ELF-1 (cell line): Measurements from ENCODE around the gene SEC14L6.
"Not testable (repeated sequence)": the region's sequence is repeated elsewhere in the genome, so short reads cannot be mapped to it uniquely, and the experiment has no call there.

Experiments used
- DNase-seq: peaks from one replicate; pipeline ENCODE4 v3.0.0-alpha.2; 2016; ENCODE audit warnings: low read depth, low spot score

SEC14L6 gene

DNA sequence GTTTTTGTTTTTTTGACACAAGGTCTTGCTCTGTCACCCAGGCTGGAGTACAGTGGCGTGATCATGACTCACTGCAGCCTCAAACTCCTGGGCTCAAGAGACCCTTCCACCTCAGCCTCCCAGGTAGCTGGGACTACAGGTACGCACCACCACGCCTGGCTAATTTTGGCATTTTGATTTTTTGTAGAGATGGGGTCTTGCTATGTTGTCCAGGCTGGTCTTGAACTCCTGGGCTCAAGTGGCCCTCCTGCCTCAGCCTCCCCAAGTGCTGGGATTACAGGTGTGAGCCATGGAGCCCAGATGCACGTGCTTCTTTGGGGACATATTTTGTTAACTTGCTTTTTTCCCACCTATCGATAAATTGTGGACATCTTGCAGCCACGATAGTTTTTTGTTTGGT is 20.7 kb upstream of the SEC14L6 start:
- not testable (repeated sequence) for DNase-seq

DNA sequence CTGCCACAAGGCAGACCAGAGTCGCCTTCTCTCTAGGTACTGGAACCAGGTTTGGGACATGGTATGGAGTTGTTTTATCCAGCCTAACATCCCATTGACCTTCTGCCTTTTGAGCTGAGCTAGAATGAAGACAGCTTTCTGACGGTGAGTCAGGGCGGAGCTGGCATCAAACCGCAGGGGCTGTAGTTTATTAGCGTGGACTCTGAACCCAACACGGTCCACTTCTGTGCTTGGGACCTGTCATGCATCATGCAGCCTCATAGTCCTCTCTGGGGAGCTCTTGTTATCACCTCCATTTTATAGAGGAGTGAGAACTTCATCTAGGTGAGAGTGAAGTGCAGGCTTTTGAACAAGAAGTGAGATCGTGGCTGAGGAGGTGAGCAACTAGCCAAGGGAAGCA is 19.6 kb upstream of the SEC14L6 start:
- no peak for DNase-seq

DNA sequence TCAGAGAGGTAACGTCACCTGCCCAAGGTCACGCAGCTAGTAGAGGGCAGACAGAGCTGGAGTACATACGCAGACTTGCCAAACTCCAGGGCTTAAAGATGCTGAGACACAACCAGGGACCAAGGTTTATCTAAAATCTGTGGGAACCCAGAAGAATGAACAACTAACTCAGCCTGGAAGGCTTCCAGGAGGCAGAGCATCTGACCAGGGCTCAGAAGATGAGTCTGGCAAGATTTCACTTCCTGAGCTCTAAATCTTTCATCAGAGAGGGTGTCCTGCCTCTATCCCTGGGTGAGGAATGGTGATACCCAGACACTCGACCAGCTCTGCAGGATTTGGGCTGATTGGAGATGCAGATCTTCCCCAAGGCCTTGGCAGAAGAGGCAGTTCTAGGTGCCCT is 18.8 kb upstream of the SEC14L6 start:
- DNase-seq: no peak

DNA sequence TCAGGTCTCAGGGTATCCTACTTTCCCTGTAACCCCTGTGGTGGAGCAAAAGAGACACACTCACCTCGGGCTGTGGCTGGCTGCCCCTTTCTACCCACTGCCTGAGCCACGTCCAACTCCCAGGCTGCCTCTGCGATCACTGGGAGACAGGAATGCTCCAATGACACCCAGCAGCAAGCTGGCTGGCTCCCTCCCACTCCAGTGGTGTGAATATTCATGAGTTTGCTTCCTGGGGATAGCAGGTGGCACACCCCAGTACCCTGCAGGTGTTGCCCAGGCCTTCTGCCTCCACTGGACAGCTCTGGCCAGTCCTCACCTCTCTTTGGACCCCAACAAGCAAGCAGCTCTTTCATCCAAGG is 18.2 kb upstream of the SEC14L6 start:
- DNase-seq: no peak

DNA sequence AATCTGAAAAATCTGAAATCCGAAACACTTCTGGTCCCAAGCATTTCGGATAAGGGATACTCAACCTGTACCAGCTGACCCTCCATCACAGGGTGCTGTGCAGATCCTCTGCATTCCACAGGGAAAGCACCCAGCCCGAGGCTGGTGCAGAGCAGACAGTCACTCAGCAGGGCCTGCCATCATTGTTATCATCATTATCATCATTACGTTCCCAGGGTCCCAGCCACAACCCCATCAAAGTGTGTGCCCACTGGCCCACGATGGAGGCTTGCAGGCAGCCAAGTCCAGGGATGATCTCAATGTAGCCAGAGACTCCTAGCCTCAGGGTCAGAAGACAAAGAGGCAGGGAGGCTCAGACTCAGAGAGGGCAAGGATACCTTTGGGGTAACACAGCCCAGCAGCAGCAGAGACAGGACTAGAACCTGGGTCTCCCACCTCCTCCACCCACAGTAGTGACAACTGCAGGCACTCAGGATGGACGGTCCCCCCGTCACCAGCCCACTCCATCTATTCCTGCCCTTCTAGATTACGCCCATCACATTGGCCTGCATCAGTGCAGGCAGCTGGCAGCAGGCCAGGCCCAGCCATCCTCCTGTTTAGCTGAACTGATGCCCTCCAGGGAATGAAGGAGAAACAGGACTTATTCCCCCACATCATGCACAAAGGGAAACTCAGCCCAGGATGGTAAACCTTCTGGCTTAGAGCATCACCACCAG is 17.7 kb upstream of the SEC14L6 start:
- no peak for DNase-seq

DNA sequence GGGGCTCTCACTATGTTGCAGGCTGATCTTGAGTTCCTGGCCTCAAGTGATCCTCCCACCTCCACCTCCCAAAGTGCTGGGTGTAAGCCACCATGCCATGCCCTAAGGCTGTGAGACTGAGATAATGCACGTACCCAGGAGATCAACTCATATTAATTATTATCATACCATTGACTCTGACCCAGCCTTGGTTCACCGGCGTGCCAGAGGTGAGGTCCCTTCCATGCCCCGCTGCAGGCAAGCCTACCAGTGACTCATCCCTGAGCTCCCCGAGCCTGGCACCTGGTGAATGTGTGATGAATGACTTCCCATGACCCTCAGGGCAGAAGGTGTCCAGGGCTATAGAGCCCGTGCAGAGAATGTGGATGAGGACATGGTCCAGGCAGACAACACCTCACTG is 15.8 kb upstream of the SEC14L6 start:
- peak; percentile 16 for DNase-seq

DNA sequence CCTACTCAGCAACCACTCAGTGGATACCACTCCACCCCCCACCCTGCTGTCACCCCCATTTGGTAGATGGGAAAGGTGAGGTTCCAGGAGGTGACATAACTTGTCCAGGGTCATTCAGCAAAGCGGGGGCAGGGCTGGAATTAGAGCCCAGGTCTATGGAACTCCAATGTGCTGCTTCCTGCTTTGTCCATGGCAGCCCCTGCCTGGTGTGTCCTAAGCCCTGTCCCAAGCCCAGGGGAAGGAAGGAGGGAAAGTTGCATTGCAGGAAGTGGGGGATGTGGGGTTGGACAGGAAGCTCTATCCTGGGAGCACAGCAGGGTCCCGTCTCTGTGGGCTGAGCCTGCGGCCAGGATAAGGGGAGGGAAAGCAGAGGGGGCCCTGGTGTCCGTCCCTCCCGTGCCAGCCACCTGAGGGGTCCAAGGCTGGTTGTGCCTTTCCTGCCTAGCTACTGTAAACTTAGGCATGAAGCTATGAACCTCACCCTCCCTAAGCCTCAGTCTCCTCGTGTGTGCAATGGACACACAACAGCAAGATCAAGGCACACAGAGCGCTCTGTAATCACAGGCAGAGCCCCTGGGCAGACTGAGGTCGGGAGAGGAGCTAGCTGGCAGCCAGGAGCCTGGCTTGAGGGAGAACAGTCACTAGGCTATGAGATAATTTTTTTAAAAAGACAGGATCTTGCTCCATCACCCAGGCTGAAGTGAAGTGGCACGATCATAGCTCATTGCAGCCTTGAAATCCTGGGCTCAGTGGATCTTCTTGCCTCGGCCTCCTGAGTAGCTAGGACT is 15.1 kb upstream of the SEC14L6 start:
- DNase-seq: peak; percentile 56

DNA sequence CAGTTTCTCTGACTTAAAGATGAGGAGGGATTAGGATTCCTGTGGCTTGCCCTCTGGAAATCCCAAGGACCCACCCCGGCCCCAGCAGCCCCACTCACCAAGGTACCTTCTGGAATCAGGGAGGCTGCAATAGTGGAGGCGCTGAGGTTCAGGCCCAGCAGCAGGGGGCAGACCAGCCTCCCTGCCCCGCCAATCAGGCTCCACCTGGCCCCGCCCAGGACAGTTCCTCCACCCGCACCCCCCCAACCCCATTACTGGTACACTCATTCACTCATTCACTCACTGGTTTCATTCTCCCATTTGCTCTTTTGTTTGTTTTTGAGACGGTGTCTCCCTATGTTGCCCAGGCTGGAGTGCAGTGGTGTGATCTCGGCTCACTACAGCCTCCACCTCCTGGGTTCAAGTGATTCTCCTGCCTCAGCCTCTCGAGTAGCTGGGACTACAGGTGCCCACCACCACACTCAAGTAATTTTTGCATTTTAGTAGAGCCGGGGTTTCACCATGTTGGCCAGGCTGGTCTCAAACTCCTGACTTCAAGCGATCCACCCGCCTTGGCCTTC is 14.2 kb upstream of the SEC14L6 start:
- not testable (repeated sequence) for DNase-seq

DNA sequence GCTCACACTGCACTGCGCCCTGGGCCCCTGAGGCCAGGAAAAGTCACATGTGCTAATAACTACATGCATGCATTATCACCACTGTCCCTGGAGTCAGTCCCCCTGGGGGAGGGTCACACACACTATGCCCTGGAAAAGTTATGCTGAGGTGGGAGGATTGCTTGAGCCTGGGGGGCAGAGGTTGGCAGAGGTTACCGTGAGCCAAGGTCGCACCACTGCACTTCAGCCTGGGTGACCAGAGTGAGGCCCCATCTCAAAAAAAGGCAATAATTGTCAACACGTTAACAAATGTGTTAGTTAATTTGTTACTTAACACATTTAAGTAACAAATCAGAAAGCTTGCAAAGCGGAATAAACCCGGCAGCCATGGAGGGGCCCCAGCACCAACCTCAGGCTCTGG is 13.3 kb upstream of the SEC14L6 start:
- DNase-seq: no peak

DNA sequence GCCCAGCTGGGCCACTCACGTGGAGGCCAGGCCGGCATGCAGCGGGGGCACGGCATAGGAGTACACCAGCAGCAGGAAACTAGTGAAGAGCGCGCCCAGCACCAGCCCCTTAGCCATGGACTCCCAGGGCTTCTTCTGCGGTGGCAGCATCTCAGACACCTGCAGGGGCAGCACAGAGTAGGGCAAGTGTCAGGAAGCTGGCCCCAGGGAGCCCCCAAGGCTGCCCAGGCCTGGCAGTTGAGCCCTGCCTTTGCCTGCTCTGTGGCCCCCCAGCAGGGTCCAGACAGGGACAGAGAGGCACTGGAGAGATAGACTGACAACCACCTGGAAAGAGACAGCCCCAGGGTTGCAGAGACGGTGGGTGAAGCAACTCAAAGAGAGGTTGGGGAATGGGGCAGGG is 10.7 kb upstream of the SEC14L6 start:
- no peak for DNase-seq

DNA sequence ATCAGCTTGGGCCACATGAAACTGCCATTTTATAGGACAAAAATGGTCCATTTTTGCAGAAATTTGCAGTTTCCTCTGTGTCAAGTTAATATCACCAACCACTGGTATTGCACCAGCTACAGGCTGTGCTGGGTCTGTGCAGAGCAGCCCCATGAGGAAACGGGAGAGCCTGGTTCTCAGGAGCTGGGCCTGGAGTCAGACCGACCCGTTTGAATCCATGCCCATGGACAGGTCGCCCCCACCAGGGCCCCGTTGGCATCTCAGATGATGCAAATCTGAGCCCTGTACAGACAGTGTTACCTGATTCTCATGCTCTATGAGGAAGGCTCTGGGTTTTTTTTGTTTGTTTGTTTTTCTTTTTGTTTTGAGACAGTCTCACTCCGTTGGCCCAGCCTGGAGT is 9.8 kb upstream of the SEC14L6 start:
- no peak for DNase-seq

DNA sequence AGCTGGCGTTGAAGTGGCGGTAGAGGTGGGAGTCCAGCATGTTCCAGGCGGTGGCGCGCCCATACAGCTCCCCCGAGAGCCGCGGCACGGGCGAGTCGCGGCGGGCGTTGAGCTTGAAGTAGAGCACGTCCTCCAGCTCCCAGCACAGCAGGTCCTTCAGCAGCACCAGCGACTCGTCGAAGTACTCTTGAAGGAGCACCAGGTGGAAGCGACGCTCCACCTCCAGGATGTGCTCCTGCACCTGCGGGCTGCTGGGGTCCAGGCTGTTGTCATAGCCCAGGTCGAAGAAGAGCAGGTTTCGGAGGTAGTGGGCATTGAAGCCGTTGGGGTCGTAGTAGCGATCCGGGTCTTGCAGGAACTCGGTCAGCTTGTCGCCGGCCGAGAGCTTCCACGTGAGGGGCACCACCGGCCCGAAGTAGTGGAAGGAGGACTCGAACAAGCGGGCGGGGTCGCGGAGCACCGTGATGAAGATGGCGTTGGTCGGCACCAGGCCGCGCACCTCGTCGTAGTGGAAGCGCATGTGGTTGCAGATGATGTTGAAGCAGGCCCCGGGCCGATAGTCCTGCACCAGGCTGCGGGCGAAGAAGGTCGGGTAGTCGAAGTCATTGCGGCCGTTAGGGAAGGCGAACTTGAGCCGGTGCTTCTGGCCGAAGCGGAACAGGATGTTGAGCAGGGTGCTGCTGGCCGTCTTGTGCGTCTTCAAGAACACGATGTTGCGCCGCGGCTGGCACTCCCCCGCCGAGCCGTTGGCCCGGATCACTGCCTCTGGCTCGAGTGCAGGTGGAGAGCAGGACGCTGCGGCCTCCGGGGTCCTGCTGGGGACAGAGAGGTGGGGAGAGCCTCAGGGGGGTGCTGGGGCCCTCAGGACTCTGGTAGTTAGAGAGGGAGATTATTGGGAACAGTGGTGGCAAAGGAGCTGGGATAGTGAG is 9.0 kb upstream of the SEC14L6 start:
- DNase-seq: no peak

DNA sequence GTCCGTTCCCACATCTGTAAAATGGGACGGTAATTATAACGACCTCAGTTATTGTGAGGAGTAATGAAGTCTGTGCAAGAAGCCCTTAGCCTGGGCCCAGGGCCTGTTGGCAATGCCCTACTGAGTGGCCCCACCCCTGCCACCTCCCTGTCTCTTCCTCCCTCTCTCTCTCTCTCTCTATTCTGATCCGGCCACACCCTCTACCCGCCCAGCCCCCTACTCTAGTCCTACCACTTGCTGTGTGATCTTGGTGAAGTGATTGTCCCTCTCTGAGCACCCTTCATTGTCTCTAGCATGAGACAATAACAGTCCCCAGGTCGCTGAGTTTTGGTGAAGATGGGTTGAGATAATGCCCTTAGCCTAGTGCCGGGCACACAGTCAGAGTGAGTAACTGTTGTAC is 7.4 kb upstream of the SEC14L6 start:
- no peak for DNase-seq

DNA sequence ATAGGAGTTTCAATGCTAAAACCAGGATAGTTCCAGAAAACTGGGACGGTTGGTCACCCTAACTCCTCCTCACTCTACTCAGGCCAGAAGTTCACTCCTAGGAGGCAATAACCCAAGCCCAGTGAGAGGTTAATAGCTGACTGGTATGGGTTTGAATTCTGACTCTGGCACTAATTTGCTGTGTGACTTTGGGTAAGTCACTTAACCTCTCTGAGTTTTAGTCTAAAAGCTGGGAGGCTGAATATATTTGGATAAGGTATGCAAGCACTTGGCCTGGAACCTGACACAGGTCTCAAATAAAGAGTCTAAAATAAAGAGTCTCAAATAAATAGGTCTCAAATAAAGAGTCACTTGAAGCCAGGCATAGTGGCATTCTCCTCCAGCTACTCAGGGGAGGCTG is 6.2 kb upstream of the SEC14L6 start:
- no peak for DNase-seq

DNA sequence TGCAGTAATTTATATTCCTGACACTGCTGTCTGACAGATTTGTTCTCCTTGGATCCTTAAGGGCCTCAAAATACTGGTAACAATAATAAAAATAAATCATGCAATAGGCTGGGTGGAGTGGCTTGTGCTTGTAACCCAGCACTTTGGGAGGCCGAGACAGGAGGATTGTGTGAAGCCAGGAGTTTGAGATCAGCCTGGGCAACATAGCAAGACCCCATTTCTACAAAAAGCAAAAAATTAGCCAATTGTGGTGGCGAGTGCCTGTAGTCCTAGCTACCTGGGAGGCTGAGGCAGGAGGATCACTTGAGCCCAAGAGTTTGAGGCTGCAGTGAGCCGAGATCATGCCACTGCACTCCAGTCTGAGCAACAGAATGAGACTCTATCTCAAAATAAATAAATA is 5.3 kb upstream of the SEC14L6 start:
- DNase-seq: not testable (repeated sequence)

DNA sequence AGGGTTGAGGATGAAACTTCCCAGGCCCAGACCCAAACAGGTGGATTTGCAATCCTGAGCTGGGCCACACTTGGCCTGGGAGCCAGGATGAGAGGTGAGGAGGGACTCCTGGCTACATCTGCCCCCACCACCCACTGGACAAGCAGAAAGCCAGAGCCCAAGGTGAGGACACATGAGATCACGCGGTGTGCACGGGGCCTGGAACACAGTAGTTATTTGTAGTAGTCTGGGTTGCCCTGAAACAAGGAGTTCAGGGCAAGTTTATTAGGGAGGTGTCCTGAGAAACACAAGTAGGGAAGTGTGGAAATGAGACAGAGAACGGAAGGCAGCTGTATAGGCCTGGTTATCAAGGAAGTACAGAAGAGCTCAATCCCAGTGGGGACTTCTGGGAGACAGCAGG is 647 bp upstream of the SEC14L6 start:
- no peak for DNase-seq

DNA sequence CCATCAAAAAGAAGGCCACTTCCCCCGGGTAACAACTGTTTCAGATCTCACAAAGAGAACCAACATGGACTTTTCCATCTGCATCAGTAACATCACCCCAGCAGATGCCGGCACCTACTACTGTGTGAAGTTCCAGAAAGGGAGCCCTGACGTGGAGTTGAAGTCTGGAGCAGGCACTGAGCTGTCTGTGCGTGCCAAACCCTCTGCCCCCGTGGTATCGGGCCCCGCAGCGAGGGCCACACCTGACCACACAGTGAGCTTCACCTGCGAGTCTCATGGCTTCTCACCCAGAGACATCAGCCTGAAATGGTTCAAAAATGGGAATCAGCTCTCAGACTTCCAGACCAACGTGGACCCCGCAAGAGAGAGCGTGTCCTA is 3.7 kb downstream of the SEC14L6 start:
- no peak for DNase-seq

DNA sequence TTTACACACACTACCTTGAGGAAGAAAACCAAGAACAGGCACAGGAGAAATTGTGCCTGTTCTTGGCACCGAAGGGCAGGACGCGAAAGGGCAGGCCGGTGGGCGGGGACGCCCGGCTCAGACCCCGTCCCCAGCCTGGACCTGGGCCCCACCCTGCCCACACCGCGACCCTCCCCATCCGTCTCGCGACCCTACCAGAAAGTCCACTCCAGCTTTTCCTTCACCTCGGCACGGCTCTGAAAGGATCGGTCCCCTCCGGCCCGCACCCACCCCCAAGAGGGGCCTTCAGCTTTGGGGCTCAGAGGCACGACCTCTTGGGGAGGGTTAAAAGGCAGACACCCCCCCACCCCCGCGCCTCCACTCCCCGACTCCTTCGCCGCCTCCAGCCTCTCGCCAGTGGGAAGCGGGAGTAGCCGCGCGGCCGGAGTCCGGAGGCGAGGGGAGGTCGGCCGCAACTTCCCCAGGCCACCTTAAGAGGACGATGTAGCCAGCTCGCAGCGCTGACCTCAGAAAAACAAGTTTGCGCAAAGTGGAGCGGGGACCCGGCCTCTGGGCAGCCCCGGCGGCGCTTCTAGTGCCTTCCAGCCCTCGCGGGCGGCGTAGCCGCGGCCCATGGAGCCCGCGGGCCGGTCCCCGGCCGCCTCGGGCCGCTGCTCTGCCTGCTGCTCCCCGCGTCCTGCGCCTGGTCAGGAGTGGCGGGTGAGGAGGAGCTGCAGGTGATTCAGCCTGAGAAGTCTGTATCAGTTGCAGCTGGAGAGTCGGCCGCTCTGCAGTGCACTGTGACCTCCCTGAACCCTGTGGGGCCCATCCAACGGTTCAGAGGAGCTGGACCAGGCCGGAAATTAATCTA is 4.4 kb downstream of the SEC14L6 start:
- DNase-seq: peak; percentile 48

DNA sequence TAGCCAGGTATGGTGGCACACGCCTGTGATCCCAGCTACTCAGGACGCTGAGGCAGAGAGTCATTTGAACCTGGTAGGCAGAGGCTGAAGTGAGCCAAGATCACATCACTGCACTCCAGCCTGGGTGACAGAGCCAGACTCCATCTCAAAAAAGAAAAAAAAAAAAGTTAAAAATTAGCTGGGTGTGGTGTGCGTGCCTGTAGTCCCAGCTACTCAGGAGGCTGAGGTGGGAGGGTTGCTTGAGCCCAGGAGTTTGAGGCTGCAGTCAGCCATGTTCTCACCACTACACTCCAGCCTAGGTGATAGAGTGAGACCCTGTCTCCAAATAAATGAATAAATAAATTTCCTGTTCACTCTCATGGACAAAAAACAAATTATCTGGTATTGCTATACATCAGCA is 5.0 kb downstream of the SEC14L6 start:
- DNase-seq: not testable (repeated sequence)

DNA sequence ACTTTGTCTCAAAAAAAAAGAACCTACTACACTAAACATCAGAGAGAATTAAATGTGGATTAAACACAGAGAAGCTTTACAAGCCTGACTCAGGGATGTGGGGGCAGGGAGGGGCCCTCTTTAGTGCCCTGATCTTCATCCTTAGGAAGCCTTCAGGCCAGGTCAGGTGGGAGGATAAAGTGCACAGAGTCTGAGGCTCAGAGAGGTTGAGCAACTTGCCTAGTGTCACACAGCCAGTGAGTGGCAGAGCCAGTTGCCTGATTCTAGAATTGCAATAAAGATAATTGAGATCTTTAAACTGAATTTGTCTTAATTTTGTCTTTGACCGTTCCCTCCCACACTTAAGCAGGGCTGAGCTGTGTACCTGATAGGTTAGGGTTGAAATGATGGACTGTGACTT is 7.2 kb downstream of the SEC14L6 start:
- no peak for DNase-seq

DNA sequence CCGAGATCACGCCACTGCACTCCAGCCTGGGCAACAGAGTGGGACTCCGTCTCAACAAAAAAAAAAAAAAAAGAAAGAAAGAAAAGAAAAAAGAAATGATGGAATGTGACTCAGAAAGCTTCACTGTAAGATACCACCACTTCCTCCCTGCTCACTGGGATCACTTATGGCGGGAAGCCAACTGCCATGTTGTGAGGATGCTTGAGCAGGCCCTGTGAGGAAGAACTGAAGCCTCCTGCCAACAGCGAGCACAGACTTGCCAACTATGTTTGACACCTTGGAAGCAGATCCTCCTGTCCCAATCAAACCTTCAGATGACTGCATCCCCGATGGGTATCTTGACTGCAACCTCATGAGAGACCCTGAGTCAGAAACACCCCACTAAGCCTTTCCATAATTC is 8.3 kb downstream of the SEC14L6 start:
- DNase-seq: no peak
